ENCODE results near the gene ENOX1.

Gene ENOX1

DNA sequence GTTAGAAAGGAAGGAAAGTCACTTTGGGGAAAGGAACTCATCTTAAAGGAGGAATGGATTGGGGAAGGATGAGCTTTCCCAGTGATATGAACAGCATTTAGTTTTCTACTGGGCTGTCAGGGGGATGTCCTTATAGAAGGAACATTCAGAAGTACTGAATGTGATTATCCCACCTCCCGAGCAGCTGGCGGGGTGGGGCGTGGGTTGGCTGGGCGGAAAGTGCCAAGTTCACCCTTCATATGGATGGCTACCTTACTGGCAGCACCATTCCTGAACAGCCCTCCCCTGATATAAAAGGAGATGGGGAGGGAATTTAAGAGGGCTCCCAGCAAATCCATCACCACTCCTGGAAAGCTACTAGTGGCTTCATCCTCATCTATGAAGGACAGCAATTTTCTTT is 572.6 kb downstream of the ENOX1 start:
- no peak for TF ChIP-seq ZFX (IDR thresholded peaks at IDR 0.05; ENCODE audit: borderline replicate concordance)
- TF ChIP-seq, protein P1, sequence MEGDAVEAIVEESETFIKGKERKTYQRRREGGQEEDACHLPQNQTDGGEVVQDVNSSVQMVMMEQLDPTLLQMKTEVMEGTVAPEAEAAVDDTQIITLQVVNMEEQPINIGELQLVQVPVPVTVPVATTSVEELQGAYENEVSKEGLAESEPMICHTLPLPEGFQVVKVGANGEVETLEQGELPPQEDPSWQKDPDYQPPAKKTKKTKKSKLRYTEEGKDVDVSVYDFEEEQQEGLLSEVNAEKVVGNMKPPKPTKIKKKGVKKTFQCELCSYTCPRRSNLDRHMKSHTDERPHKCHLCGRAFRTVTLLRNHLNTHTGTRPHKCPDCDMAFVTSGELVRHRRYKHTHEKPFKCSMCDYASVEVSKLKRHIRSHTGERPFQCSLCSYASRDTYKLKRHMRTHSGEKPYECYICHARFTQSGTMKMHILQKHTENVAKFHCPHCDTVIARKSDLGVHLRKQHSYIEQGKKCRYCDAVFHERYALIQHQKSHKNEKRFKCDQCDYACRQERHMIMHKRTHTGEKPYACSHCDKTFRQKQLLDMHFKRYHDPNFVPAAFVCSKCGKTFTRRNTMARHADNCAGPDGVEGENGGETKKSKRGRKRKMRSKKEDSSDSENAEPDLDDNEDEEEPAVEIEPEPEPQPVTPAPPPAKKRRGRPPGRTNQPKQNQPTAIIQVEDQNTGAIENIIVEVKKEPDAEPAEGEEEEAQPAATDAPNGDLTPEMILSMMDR (IDR thresholded peaks at IDR 0.05), result no peak

DNA sequence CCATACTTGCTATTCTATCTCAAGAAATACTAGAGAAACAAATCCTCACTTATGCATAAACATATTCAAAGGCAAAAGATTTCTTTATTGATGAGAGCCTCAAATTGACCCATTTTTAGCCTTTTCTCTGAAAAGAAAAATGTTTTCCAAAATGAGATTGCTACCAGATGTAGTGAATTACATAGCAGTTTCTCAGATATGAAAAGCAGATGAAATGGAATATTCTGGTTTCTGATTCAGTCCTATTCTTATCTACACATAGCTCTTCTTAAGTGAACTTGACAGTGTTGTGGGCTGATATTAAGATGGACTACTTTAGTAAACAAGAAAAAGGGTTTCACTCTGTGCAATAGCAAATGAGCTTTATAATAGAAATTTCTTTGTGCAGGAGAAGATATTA is 579.9 kb downstream of the ENOX1 start:
- TF ChIP-seq, protein P1 (IDR thresholded peaks at IDR 0.05), result no peak
- TF ChIP-seq ZFX (IDR thresholded peaks at IDR 0.05; ENCODE audit: borderline replicate concordance), result no peak
- no peak overlapping the region for H3K27ac ChIP-seq

More for the DNA sequence above, 572.6 kb downstream of the ENOX1 start:
- H3K27ac ChIP-seq, result no peak overlapping the region

DNA sequence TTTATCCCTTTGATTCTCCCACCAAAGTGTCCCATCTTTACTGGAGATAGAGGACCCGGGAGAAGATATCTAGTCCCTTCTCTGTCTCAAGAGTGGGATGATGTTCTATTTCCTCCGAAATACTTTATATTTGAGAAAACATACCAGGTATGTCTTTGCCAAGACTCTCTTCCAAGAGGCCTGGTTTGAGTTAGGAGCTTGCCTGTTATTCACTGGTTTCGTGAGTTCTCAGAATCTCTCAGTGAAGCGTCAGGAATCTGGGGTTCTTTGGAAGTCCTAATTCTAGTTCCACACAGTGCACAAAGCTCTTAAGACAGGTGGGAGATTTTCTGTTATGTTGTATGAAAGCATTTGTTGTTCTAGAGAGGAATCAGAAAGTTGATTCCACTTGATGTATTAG is 581.4 kb downstream of the ENOX1 start:
- TF ChIP-seq, protein P1 (IDR thresholded peaks at IDR 0.05), result no peak
- H3K27ac ChIP-seq, result no peak overlapping the region

GRCh38 chr13:43204591-43204990 is 582.2 kb downstream of the ENOX1 start:
- H3K27ac ChIP-seq, result no peak overlapping the region
- TF ChIP-seq ZFX (IDR thresholded peaks at IDR 0.05; ENCODE audit: borderline replicate concordance), result no peak
- TF ChIP-seq, protein P1 (IDR thresholded peaks at IDR 0.05), result no peak

GRCh38 chr13:43203781-43204180 is 583.0 kb downstream of the ENOX1 start:
- no peak for TF ChIP-seq ZFX (IDR thresholded peaks at IDR 0.05; ENCODE audit: borderline replicate concordance)
- TF ChIP-seq, protein P1 (IDR thresholded peaks at IDR 0.05), result no peak

DNA sequence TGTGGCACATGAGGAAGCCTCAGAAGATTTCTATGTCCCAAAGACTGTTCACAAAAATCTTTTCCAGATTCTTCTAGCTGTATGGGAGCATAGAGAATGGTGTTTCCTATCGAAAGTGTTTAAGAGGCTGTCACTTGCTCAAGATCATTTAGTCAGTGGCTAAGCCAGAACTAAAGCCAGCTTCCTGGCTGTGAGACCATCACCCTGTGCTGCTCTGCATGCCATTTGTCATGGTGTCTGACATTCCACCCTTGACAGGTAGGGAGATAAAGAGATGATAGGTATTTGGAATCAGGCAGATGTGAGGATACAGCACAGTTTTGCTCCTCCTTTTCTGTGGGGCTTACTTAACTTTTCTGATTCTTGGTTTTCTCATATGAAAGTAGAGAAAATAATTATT is 586.0 kb downstream of the ENOX1 start:
- TF ChIP-seq, protein P1 (IDR thresholded peaks at IDR 0.05), result no peak
- no peak for TF ChIP-seq ZFX (IDR thresholded peaks at IDR 0.05; ENCODE audit: borderline replicate concordance)
- no peak overlapping the region for H3K27ac ChIP-seq

More at GRCh38 chr13:43203781-43204180, 583.0 kb downstream of the ENOX1 start:
- H3K27ac ChIP-seq, result no peak overlapping the region

DNA sequence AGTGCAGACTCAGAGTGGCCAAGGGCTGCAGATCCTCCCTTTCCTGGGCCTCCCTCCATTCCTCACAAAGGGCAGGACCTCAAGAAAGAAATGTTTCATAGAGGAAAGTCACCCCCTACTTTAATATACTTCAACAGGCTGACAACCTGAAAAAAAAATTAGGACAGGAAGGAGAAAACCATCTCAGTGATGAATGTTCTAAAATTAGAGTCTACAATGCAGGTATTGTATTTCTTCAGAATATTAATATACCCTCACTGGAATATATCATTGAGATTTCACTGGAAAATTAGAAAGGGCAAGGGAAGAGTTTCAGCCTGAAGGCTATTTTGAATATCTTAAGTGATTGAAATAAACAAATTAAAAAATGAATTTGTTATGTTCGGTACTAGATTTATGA is 586.5 kb downstream of the ENOX1 start:
- TF ChIP-seq ZFX (IDR thresholded peaks at IDR 0.05; ENCODE audit: borderline replicate concordance), result no peak
- TF ChIP-seq, protein P1 (IDR thresholded peaks at IDR 0.05), result no peak
- H3K27ac ChIP-seq, result no peak overlapping the region
